Suprapubic skin (tissue), 3 donors: ENCODE data around the gene PITPNM3.

Source experiments
- CTCF ChIP-seq, 2 donors: fragments of 200-600 bp in 1 of 2; fragments of 450-650 bp in 1 of 2; sonication (generic) in 1 of 2; IDR thresholded peaks; one replicate each; pipeline ENCODE4 v1.5.1; 2016 to 2019; ENCODE audit warnings: antibody characterized with exemption in 2 of 2, mild to moderate bottlenecking in 1 of 2, moderate library complexity in 1 of 2
- POLR2AphosphoS5 ChIP-seq, 3 donors: sonication (generic); formaldehyde crosslinking; IDR thresholded peaks; one replicate each; pipeline ENCODE4 v1.6.1; 2017; ENCODE audit warnings: antibody characterized with exemption in 3 of 3

- TF ChIP-seq CTCF (IDR thresholded peaks at IDR 0.05) (no peak), POLR2AphosphoS5 (IDR thresholded peaks at IDR 0.05) (no peak)
Measured at GRCh38 chr17:6426356-6427101, 129.8 kb downstream of the PITPNM3 start.
